Measurements from ENCODE around the gene TPSB2.

- no peak for TF ChIP-seq CTCF (IDR thresholded peaks at IDR 0.05)
- no peak for TF ChIP-seq POLR2A (IDR thresholded peaks at IDR 0.05)
These were observed 34.7 kb downstream of the TPSB2 start for GRCh38 chr16:1195393-1195666.

All from right lobe of liver (tissue), 4 donors.